ENCODE data around the gene G6PC3. TPM values are rescaled to one million over a fixed set of nuclear protein-coding genes. Genes with fewer than 3 reads are reported as not detected.

Gene G6PC3
- total and polyA plus RNA-seq, 8 donors, result 47.3 to 64.9 (median 51.6) TPM

GRCh38 chr17:44102849-44103622 lies 32.5 kb downstream of the G6PC3 start:
- DNase-seq (peak in 1 of 4 donors; percentile 45), ATAC-seq (no peak)
- no peaks in the 10 kb centered on the region for H3K27me3 ChIP-seq
- no peak overlapping the region for H3K4me3 ChIP-seq
- TF ChIP-seq CTCF (IDR thresholded peaks at IDR 0.05), result no peak
- H3K27ac ChIP-seq, result no peak overlapping the region
- no peaks in the 10 kb centered on the region for H3K9me3 ChIP-seq
- peaks cover 5 to 25% of the 10 kb centered on the region in 2 donors for H3K4me1 ChIP-seq
- intact Hi-C loops (cut with DNase I), result no loop called here
- H3K36me3 ChIP-seq, result peaks cover 0 to 3% of the 10 kb centered on the region in 2 donors

DNA sequence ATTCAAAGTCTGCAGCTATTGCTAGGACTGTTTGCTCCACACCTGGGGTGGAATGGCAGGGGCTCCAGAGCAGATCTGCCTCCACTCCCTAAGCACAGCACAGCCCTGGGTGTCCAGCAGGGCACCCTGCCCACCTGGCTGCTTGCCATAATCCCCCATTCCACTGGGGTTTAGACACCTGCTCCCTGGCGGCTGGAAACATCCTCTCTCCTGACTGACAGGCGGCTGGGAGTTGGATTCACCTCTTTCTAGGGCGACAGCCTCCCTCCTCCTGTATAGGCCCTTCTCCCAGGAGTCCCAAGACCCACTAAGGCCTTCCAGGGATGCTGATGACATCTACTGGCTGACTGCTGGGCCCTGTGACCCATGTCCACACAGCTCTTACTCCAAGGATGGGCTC lies 34.9 kb downstream of the G6PC3 start:
- H3K4me3 ChIP-seq, result no peak overlapping the region
- H3K27me3 ChIP-seq, result no peaks in the 10 kb centered on the region
- DNase-seq (no peak), ATAC-seq (no peak)
- H3K36me3 ChIP-seq, result peaks cover 0 to 7% of the 10 kb centered on the region in 2 donors
- TF ChIP-seq CTCF (IDR thresholded peaks at IDR 0.05), result no peak
- intact Hi-C loops (cut with DNase I), result no loop called here
- no peak overlapping the region for H3K27ac ChIP-seq
- peaks cover 27 to 31% of the 10 kb centered on the region in 2 donors for H3K4me1 ChIP-seq
- no peaks in the 10 kb centered on the region for H3K9me3 ChIP-seq

DNA sequence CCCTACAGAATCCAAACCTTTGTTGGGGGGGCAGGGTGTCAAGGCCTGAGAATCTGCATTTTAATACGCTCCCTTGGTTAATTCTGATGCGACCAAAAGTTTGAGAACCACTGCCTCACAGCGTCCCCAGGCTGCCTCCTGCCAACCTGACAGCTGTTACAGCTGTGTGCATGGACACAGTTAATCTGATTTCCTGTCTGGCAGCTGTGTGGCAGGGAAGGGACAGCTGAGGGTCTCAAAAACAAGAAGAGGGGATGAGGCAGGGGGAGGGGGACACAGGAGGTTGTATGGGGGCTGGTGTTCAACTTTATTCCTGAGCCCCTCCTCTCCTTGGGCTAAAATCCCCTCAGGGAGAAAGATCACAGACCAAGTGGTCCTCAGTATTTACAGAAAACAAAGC lies 35.4 kb downstream of the G6PC3 start:
- Histone ChIP-seq H3K27ac (no peak overlapping the region), H3K9me3 (no peaks in the 10 kb centered on the region), H3K36me3 (peaks cover 0 to 7% of the 10 kb centered on the region in 2 donors), H3K4me3 (no peak overlapping the region), H3K4me1 (peaks cover 32 to 36% of the 10 kb centered on the region in 2 donors), H3K27me3 (no peaks in the 10 kb centered on the region)
- DNase-seq, result peak in 1 of 4 donors; percentile 49
- ATAC-seq, result no peak
- intact Hi-C loops (cut with DNase I), result no loop called here
- TF ChIP-seq CTCF (IDR thresholded peaks at IDR 0.05), result no peak

- ATAC-seq (no peak), DNase-seq (no peak)
- peaks cover 40 to 44% of the 10 kb centered on the region in 2 donors for H3K4me1 ChIP-seq
- TF ChIP-seq CTCF (IDR thresholded peaks at IDR 0.05), result no peak
- peaks cover 0 to 5% of the 10 kb centered on the region in 2 donors for H3K36me3 ChIP-seq
- no peaks in the 10 kb centered on the region for H3K27me3 ChIP-seq
- intact Hi-C loops (cut with DNase I), result no loop called here
- no peaks in the 10 kb centered on the region for H3K9me3 ChIP-seq
- no peak overlapping the region for H3K27ac ChIP-seq
- H3K4me3 ChIP-seq, result no peak overlapping the region
These were observed 36.3 kb downstream of the G6PC3 start for GRCh38 chr17:44106801-44107200.

- no peak for TF ChIP-seq CTCF (IDR thresholded peaks at IDR 0.05)
- peaks cover 0 to 5% of the 10 kb centered on the region in 2 donors for H3K36me3 ChIP-seq
- peak overlapping the region; percentile 55 to 56 for H3K27ac ChIP-seq
- intact Hi-C loops (cut with DNase I), result no loop called here
- H3K4me3 ChIP-seq, result no peak overlapping the region
- H3K27me3 ChIP-seq, result no peaks in the 10 kb centered on the region
- peaks cover 43 to 52% of the 10 kb centered on the region in 2 donors for H3K4me1 ChIP-seq
- ATAC-seq (peak; percentile 33), DNase-seq (peak in 3 of 4 donors; percentile 42 to 72 (median 72))
- no peaks in the 10 kb centered on the region for H3K9me3 ChIP-seq
These were observed 38.1 kb downstream of the G6PC3 start for GRCh38 chr17:44108440-44109311.
